GM23338 (cell line): ENCODE results near the gene WBP1. TPM values are rescaled to one million over a fixed set of nuclear protein-coding genes. Genes with fewer than 3 reads are reported as not detected.

Source experiments
- ATAC-seq: fragments of 200-7000 bp; cut with Tn5 transposase; 3 replicates; pipeline ENCODE4 v1.9.1; 2020
- DNase-seq: peaks from one replicate; pipeline ENCODE4 v3.0.0-alpha.2; 2015; ENCODE audit warnings: low spot score
- H2AFZ ChIP-seq: fragments of 200-600 bp; sonication (generic); 2 replicates; pipeline ENCODE4 v1.8.0; 2016; ENCODE audit warnings: antibody characterized with exemption, mild to moderate bottlenecking, moderate library complexity
- H3F3A ChIP-seq: fragments of 200-600 bp; sonication (generic); replicated peaks from 2 replicates; pipeline ENCODE4 v1.8.0; 2017; ENCODE audit warnings: antibody characterized with exemption, mixed run types, low read depth
- H3K27ac ChIP-seq: fragments of 200-600 bp; sonication (generic); 2 replicates; pipeline ENCODE4 v1.6.1; 2016; ENCODE audit warnings: low read depth
- H3K27me3 ChIP-seq: fragments of 200-600 bp; sonication (generic); 2 replicates; pipeline ENCODE4 v1.8.0; 2016; ENCODE audit warnings: mild to moderate bottlenecking, mixed run types, moderate library complexity; ENCODE audit not compliant: insufficient read depth
- H3K36me3 ChIP-seq: fragments of 200-600 bp; sonication (generic); 2 replicates; pipeline ENCODE4 v1.8.0; 2016; ENCODE audit warnings: mild to moderate bottlenecking; ENCODE audit not compliant: insufficient read depth
- H3K4me1 ChIP-seq: fragments of 200-600 bp; sonication (generic); 2 replicates; pipeline ENCODE4 v1.8.0; 2016; ENCODE audit warnings: mild to moderate bottlenecking, moderate library complexity; ENCODE audit not compliant: insufficient read depth
- H3K4me2 ChIP-seq: fragments of 200-600 bp; sonication (generic); 2 replicates; pipeline ENCODE4 v1.7.1; 2017; ENCODE audit warnings: mixed run types
- H3K4me3 ChIP-seq: fragments of 200-600 bp; sonication (generic); 2 replicates; pipeline ENCODE4 v1.6.1; 2016; ENCODE audit warnings: mixed run types
- H3K79me2 ChIP-seq: fragments of 200-600 bp; sonication (generic); replicated peaks from 2 replicates; pipeline ENCODE4 v1.8.0; 2017; ENCODE audit warnings: mild to moderate bottlenecking; ENCODE audit not compliant: insufficient read depth
- H3K9me2 ChIP-seq: fragments of 200-600 bp; sonication (generic); 2 replicates; pipeline ENCODE4 v1.8.0; 2017; ENCODE audit not compliant: insufficient read depth
- H4K20me1 ChIP-seq: fragments of 200-600 bp; sonication (generic); replicated peaks from 2 replicates; pipeline ENCODE4 v1.8.0; 2017; ENCODE audit warnings: mild to moderate bottlenecking; ENCODE audit not compliant: insufficient read depth
- H3K27ac Mint-ChIP-seq: 2 replicates; pipeline ENCODE4 v1.8.0; 2020; ENCODE audit warnings: inconsistent platforms, mild to moderate bottlenecking, moderate library complexity, mixed read lengths
- H3K27me3 Mint-ChIP-seq: 3 replicates; pipeline ENCODE4 v1.8.0; 2022; ENCODE audit warnings: low read depth, mild to moderate bottlenecking, moderate library complexity, mixed read lengths, inconsistent platforms; ENCODE audit not compliant: insufficient read depth, poor library complexity
- H3K36me3 Mint-ChIP-seq: 3 replicates; pipeline ENCODE4 v1.8.0; 2021; ENCODE audit warnings: low read depth, mild to moderate bottlenecking, inconsistent platforms, moderate library complexity, mixed read lengths
- H3K4me1 Mint-ChIP-seq: 3 replicates; pipeline ENCODE4 v1.8.0; 2020; ENCODE audit warnings: mild to moderate bottlenecking, inconsistent platforms, mixed read lengths
- H3K4me3 Mint-ChIP-seq: 3 replicates; pipeline ENCODE4 v1.8.0; 2021; ENCODE audit warnings: moderate library complexity, mild to moderate bottlenecking, inconsistent platforms, mixed read lengths
- H3K9me3 Mint-ChIP-seq: 3 replicates; pipeline ENCODE4 v1.8.0; 2020; ENCODE audit warnings: moderate library complexity, mild to moderate bottlenecking, inconsistent platforms, mixed read lengths
- CREB1 ChIP-seq: fragments of 250-450 bp; sonication (Bioruptor Pico); IDR thresholded peaks from 2 replicates; pipeline ENCODE4 v1.5.0; 2020; ENCODE audit warnings: low read depth, mild to moderate bottlenecking, moderate library complexity
- EZH2 ChIP-seq: fragments of 200-600 bp; sonication (generic); IDR thresholded peaks from one replicate; pipeline ENCODE4 v1.8.0; 2017; ENCODE audit warnings: antibody characterized with exemption, mild to moderate bottlenecking, low read depth; ENCODE audit not compliant: unreplicated experiment
- EZH2phosphoT487 ChIP-seq: fragments of 200-600 bp; sonication (generic); IDR thresholded peaks from one replicate; pipeline ENCODE4 v1.8.1; 2018; ENCODE audit warnings: antibody characterized with exemption; ENCODE audit not compliant: unreplicated experiment
- JUNB ChIP-seq: IDR thresholded peaks from one replicate; pipeline ENCODE4 v1.6.1; 2016; ENCODE audit warnings: antibody characterized with exemption; ENCODE audit not compliant: unreplicated experiment
- NANOG ChIP-seq: IDR thresholded peaks from 2 replicates; pipeline ENCODE4 v1.6.1; 2016; ENCODE audit warnings: antibody characterized with exemption, borderline replicate concordance
- POLR2AphosphoS5 ChIP-seq: IDR thresholded peaks from 2 replicates; pipeline ENCODE4 v1.6.1; 2016; ENCODE audit warnings: antibody characterized with exemption, low read depth
- STAT1 ChIP-seq: IDR thresholded peaks from one replicate; pipeline ENCODE4 v1.6.1; 2016; ENCODE audit warnings: antibody characterized with exemption; ENCODE audit not compliant: unreplicated experiment
- ZNF114 ChIP-seq: fragments of 250-450 bp; sonication (Bioruptor Pico); IDR thresholded peaks from 2 replicates; pipeline ENCODE4 v1.5.0; 2020; ENCODE audit warnings: mild to moderate bottlenecking, moderate library complexity
- ZNF331 ChIP-seq: fragments of 250-450 bp; sonication (Bioruptor Pico); IDR thresholded peaks from 2 replicates; pipeline ENCODE4 v1.5.0; 2020; ENCODE audit warnings: low read depth, mild to moderate bottlenecking, moderate library complexity
- polyA plus RNA-seq: library from polyadenylated mRNA; unstranded; fragments of >200 nt; fragmentation: Nextera tagmentation; extraction: Ambion mirVana; gene quantifications from 2 replicates; pipeline ENCODE4 v1.2.1, GENCODE V29; 2016
- total RNA-seq: library from RNA; depleted of rRNA; stranded (reverse); fragments of >200 nt; shearing (Covaris generic); gene quantifications from 2 replicates; pipeline ENCODE4 v1.2.3, GENCODE V29; 2014
- TF ChIP-seq, protein P1 (sequence below): IDR thresholded peaks from 2 replicates; pipeline ENCODE4 v1.6.1; 2016; ENCODE audit warnings: antibody characterized with exemption
- TF ChIP-seq, protein P2 (sequence below): fragments of 250-450 bp; sonication (Bioruptor Pico); IDR thresholded peaks from 2 replicates; pipeline ENCODE4 v1.5.0; 2020; ENCODE audit warnings: mild to moderate bottlenecking, moderate library complexity
- TF ChIP-seq, protein P3 (sequence below), 2 experiments: fragments of 200-600 bp in 1 of 2; sonication (generic) in 1 of 2; conservative IDR thresholded peaks; 2 replicates each; pipeline versions ENCODE4 v1.5.1 to v1.6.1; 2016 to 2017; ENCODE audit warnings: antibody characterized with exemption in 2 of 2, low read depth in 2 of 2, mild to moderate bottlenecking in 2 of 2, moderate library complexity in 1 of 2
- TF ChIP-seq, protein P4 (sequence below): IDR thresholded peaks from one replicate; pipeline ENCODE4 v1.6.1; 2018; ENCODE audit warnings: antibody characterized with exemption; ENCODE audit not compliant: unreplicated experiment

Gene WBP1
- total and polyA plus RNA-seq, 2 experiments from 2014 or later = 53.0 to 64.4 TPM

DNA sequence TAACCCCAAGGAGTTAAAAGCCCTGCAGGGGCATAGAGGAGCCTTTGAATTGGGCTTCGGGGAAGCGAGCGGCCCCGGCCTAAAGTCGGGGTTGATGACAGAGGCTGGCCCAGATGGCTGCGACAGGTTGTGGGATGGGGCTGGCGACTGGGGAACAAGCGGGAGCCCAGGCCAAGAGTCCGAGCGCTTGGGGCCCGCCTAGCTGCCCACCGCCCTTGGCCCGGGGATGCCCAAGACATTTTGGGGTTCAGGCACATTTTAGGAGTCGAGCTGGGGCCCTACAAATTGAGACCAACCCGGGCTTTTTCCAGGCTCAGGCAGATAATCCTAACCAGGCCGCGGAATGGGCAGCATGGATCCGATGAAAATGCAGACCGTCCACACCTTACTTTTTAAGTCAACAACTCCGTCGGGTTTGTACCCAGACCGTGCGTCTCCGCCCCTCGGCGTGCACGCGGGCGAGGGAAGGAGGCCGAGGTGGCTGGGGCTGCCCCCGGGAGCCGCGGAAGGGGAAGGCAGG is 17.0 kb upstream of the WBP1 start:
- Mint-ChIP-seq H3K4me3 (peak overlapping the region; percentile 98), H3K27me3 (peaks cover 16% of the 10 kb centered on the region), H3K36me3 (peaks cover 18% of the 10 kb centered on the region), H3K27ac (peak overlapping the region; percentile 97; the same call in 1 of the 2 replicates), H3K9me3 (no peaks in the 10 kb centered on the region), H3K4me1 (peaks cover 34% of the 10 kb centered on the region)
- peak overlapping the region; percentile 97 for H3K27ac ChIP-seq
- DNase-seq (peak; percentile 45), ATAC-seq (peak; percentile 6)
- H3K27me3 ChIP-seq = no peaks in the 10 kb centered on the region
- no peaks in the 10 kb centered on the region for H3K9me2 ChIP-seq
- peak overlapping the region; percentile 96 for H3K4me3 ChIP-seq
- peaks cover 35% of the 10 kb centered on the region for H3K4me1 ChIP-seq
- H3F3A ChIP-seq = peaks cover 18% of the 10 kb centered on the region
- TF ChIP-seq STAT1 (no peak), CREB1 (CRISPR knock-in tag) (no peak), ZNF114 (no peak), EZH2 (no peak), EZH2phosphoT487 (no peak), POLR2AphosphoS5 (no peak), JUNB (no peak), NANOG (no peak), ZNF331 (CRISPR knock-in tag) (no peak)
- TF ChIP-seq, protein P1, sequence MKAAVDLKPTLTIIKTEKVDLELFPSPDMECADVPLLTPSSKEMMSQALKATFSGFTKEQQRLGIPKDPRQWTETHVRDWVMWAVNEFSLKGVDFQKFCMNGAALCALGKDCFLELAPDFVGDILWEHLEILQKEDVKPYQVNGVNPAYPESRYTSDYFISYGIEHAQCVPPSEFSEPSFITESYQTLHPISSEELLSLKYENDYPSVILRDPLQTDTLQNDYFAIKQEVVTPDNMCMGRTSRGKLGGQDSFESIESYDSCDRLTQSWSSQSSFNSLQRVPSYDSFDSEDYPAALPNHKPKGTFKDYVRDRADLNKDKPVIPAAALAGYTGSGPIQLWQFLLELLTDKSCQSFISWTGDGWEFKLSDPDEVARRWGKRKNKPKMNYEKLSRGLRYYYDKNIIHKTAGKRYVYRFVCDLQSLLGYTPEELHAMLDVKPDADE = no peak
- TF ChIP-seq, protein P2, sequence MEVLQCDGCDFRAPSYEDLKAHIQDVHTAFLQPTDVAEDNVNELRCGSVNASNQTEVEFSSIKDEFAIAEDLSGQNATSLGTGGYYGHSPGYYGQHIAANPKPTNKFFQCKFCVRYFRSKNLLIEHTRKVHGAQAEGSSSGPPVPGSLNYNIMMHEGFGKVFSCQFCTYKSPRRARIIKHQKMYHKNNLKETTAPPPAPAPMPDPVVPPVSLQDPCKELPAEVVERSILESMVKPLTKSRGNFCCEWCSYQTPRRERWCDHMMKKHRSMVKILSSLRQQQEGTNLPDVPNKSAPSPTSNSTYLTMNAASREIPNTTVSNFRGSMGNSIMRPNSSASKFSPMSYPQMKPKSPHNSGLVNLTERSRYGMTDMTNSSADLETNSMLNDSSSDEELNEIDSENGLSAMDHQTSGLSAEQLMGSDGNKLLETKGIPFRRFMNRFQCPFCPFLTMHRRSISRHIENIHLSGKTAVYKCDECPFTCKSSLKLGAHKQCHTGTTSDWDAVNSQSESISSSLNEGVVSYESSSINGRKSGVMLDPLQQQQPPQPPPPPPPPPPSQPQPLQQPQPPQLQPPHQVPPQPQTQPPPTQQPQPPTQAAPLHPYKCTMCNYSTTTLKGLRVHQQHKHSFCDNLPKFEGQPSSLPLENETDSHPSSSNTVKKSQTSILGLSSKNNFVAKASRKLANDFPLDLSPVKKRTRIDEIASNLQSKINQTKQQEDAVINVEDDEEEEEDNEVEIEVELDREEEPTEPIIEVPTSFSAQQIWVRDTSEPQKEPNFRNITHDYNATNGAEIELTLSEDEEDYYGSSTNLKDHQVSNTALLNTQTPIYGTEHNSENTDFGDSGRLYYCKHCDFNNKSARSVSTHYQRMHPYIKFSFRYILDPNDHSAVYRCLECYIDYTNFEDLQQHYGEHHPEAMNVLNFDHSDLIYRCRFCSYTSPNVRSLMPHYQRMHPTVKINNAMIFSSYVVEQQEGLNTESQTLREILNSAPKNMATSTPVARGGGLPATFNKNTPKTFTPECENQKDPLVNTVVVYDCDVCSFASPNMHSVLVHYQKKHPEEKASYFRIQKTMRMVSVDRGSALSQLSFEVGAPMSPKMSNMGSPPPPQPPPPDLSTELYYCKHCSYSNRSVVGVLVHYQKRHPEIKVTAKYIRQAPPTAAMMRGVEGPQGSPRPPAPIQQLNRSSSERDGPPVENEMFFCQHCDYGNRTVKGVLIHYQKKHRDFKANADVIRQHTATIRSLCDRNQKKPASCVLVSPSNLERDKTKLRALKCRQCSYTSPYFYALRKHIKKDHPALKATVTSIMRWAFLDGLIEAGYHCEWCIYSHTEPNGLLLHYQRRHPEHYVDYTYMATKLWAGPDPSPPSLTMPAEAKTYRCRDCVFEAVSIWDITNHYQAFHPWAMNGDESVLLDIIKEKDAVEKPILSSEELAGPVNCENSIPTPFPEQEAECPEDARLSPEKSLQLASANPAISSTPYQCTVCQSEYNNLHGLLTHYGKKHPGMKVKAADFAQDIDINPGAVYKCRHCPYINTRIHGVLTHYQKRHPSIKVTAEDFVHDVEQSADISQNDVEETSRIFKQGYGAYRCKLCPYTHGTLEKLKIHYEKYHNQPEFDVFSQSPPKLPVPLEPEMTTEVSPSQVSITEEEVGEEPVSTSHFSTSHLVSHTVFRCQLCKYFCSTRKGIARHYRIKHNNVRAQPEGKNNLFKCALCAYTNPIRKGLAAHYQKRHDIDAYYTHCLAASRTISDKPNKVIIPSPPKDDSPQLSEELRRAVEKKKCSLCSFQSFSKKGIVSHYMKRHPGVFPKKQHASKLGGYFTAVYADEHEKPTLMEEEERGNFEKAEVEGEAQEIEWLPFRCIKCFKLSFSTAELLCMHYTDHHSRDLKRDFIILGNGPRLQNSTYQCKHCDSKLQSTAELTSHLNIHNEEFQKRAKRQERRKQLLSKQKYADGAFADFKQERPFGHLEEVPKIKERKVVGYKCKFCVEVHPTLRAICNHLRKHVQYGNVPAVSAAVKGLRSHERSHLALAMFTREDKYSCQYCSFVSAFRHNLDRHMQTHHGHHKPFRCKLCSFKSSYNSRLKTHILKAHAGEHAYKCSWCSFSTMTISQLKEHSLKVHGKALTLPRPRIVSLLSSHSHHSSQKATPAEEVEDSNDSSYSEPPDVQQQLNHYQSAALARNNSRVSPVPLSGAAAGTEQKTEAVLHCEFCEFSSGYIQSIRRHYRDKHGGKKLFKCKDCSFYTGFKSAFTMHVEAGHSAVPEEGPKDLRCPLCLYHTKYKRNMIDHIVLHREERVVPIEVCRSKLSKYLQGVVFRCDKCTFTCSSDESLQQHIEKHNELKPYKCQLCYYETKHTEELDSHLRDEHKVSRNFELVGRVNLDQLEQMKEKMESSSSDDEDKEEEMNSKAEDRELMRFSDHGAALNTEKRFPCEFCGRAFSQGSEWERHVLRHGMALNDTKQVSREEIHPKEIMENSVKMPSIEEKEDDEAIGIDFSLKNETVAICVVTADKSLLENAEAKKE = no peak
- TF ChIP-seq, protein P3, sequence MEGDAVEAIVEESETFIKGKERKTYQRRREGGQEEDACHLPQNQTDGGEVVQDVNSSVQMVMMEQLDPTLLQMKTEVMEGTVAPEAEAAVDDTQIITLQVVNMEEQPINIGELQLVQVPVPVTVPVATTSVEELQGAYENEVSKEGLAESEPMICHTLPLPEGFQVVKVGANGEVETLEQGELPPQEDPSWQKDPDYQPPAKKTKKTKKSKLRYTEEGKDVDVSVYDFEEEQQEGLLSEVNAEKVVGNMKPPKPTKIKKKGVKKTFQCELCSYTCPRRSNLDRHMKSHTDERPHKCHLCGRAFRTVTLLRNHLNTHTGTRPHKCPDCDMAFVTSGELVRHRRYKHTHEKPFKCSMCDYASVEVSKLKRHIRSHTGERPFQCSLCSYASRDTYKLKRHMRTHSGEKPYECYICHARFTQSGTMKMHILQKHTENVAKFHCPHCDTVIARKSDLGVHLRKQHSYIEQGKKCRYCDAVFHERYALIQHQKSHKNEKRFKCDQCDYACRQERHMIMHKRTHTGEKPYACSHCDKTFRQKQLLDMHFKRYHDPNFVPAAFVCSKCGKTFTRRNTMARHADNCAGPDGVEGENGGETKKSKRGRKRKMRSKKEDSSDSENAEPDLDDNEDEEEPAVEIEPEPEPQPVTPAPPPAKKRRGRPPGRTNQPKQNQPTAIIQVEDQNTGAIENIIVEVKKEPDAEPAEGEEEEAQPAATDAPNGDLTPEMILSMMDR (conservative IDR thresholded peaks at IDR 0.05; ENCODE audit: low read depth in 2 of 2) = no peak
- TF ChIP-seq, protein P4, sequence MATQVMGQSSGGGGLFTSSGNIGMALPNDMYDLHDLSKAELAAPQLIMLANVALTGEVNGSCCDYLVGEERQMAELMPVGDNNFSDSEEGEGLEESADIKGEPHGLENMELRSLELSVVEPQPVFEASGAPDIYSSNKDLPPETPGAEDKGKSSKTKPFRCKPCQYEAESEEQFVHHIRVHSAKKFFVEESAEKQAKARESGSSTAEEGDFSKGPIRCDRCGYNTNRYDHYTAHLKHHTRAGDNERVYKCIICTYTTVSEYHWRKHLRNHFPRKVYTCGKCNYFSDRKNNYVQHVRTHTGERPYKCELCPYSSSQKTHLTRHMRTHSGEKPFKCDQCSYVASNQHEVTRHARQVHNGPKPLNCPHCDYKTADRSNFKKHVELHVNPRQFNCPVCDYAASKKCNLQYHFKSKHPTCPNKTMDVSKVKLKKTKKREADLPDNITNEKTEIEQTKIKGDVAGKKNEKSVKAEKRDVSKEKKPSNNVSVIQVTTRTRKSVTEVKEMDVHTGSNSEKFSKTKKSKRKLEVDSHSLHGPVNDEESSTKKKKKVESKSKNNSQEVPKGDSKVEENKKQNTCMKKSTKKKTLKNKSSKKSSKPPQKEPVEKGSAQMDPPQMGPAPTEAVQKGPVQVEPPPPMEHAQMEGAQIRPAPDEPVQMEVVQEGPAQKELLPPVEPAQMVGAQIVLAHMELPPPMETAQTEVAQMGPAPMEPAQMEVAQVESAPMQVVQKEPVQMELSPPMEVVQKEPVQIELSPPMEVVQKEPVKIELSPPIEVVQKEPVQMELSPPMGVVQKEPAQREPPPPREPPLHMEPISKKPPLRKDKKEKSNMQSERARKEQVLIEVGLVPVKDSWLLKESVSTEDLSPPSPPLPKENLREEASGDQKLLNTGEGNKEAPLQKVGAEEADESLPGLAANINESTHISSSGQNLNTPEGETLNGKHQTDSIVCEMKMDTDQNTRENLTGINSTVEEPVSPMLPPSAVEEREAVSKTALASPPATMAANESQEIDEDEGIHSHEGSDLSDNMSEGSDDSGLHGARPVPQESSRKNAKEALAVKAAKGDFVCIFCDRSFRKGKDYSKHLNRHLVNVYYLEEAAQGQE = no peak
- no peaks in the 10 kb centered on the region for H3K36me3 ChIP-seq
- peaks cover 23% of the 10 kb centered on the region for H4K20me1 ChIP-seq
- H2AFZ ChIP-seq = peak overlapping the region; percentile 66
- H3K4me2 ChIP-seq = peak overlapping the region; percentile 97
- peaks cover 38% of the 10 kb centered on the region for H3K79me2 ChIP-seq
